BLaER1 (cell line): ENCODE data around the gene INSL6.

Experiments used
- H3K27ac ChIP-seq: shearing (Covaris generic); formaldehyde crosslinking; 2 replicates; pipeline ENCODE4 v1.8.1; 2022
- H3K27me3 ChIP-seq: shearing (Covaris generic); formaldehyde crosslinking; 2 replicates; pipeline ENCODE4 v1.8.1; 2022
- H3K36me3 ChIP-seq: shearing (Covaris generic); formaldehyde crosslinking; 2 replicates; pipeline ENCODE4 v1.8.1; 2022
- H3K4me1 ChIP-seq: shearing (Covaris generic); formaldehyde crosslinking; 2 replicates; pipeline ENCODE4 v1.8.1; 2022
- H3K4me2 ChIP-seq: shearing (Covaris generic); formaldehyde crosslinking; 2 replicates; pipeline ENCODE4 v1.8.1; 2022
- H3K4me3 ChIP-seq: shearing (Covaris generic); formaldehyde crosslinking; 2 replicates; pipeline ENCODE4 v1.8.1; 2022
- H3K9ac ChIP-seq: shearing (Covaris generic); formaldehyde crosslinking; 2 replicates; pipeline ENCODE4 v1.8.1; 2022
- H3K9me3 ChIP-seq: shearing (Covaris generic); formaldehyde crosslinking; 2 replicates; pipeline ENCODE4 v1.8.1; 2022
- H4K20me1 ChIP-seq: shearing (Covaris generic); formaldehyde crosslinking; 2 replicates; pipeline ENCODE4 v1.8.1; 2022
- Cebpa-rat ChIP-seq: shearing (Covaris generic); IDR thresholded peaks from 2 replicates; pipeline ENCODE4 v1.8.1; 2022

The INSL6 gene

GRCh38 chr9:5178126-5178805, 7.2 kb downstream of the INSL6 start:
- no peak overlapping the region for H3K4me2 ChIP-seq

GRCh38 chr9:5146241-5146640, 39.2 kb downstream of the INSL6 start:
- H3K4me1 ChIP-seq: no peaks in the 10 kb centered on the region
- no peak overlapping the region for H3K4me2 ChIP-seq
- peaks cover 7% of the 10 kb centered on the region for H3K9me3 ChIP-seq
- H3K36me3 ChIP-seq: peaks cover 11% of the 10 kb centered on the region
- no peak overlapping the region for H3K27ac ChIP-seq
- H4K20me1 ChIP-seq: no peaks in the 10 kb centered on the region
- TF ChIP-seq Cebpa-rat: no peak
- H3K27me3 ChIP-seq: no peaks in the 10 kb centered on the region
- H3K9ac ChIP-seq: no peak overlapping the region
- H3K4me3 ChIP-seq: no peak overlapping the region

More at GRCh38 chr9:5178126-5178805, 7.2 kb downstream of the INSL6 start:
- Histone ChIP-seq H4K20me1 (no peaks in the 10 kb centered on the region), H3K4me3 (no peak overlapping the region), H3K4me1 (peaks cover 7% of the 10 kb centered on the region), H3K36me3 (no peaks in the 10 kb centered on the region), H3K27me3 (no peaks in the 10 kb centered on the region), H3K27ac (no peak overlapping the region), H3K9me3 (peaks cover 21% of the 10 kb centered on the region), H3K9ac (no peak overlapping the region)
- TF ChIP-seq Cebpa-rat: no peak

- no peak overlapping the region for H3K27ac ChIP-seq
- H3K36me3 ChIP-seq: peaks cover 11% of the 10 kb centered on the region
- no peak overlapping the region for H3K9ac ChIP-seq
- H4K20me1 ChIP-seq: no peaks in the 10 kb centered on the region
- no peaks in the 10 kb centered on the region for H3K27me3 ChIP-seq
- H3K4me2 ChIP-seq: no peak overlapping the region
- no peak for TF ChIP-seq Cebpa-rat
- H3K4me3 ChIP-seq: no peak overlapping the region
- H3K9me3 ChIP-seq: peaks cover 7% of the 10 kb centered on the region
- no peaks in the 10 kb centered on the region for H3K4me1 ChIP-seq
Observed at GRCh38 chr9:5144217-5144616, 41.2 kb downstream of the INSL6 start.

- Histone ChIP-seq H3K4me3 (no peak overlapping the region), H3K27ac (no peak overlapping the region), H3K9me3 (peaks cover 7% of the 10 kb centered on the region), H3K4me1 (no peaks in the 10 kb centered on the region), H3K36me3 (no peaks in the 10 kb centered on the region), H3K9ac (no peak overlapping the region), H3K4me2 (no peak overlapping the region), H3K27me3 (no peaks in the 10 kb centered on the region), H4K20me1 (no peaks in the 10 kb centered on the region)
- no peak for TF ChIP-seq Cebpa-rat
Observed at GRCh38 chr9:5140151-5140550, 45.3 kb downstream of the INSL6 start.

GRCh38 chr9:5122516-5122915, 62.9 kb downstream of the INSL6 start:
- Histone ChIP-seq H3K4me3 (no peak overlapping the region), H4K20me1 (no peaks in the 10 kb centered on the region), H3K4me1 (peaks cover 15% of the 10 kb centered on the region), H3K9me3 (0 out of 2 replicates have a peak, but pooled peaks cover 4% of the 10 kb centered on the region), H3K27ac (no peak overlapping the region), H3K9ac (no peak overlapping the region), H3K4me2 (no peak overlapping the region), H3K36me3 (peaks cover 8% of the 10 kb centered on the region), H3K27me3 (no peaks in the 10 kb centered on the region)
- TF ChIP-seq Cebpa-rat: no peak

- peaks cover 15% of the 10 kb centered on the region for H3K4me1 ChIP-seq
- H3K9me3 ChIP-seq: 0 out of 2 replicates have a peak, but pooled peaks cover 4% of the 10 kb centered on the region
- H3K4me2 ChIP-seq: no peak overlapping the region
- H4K20me1 ChIP-seq: no peaks in the 10 kb centered on the region
- H3K27ac ChIP-seq: no peak overlapping the region
- no peak for TF ChIP-seq Cebpa-rat
- H3K9ac ChIP-seq: no peak overlapping the region
- no peak overlapping the region for H3K4me3 ChIP-seq
- no peaks in the 10 kb centered on the region for H3K27me3 ChIP-seq
- H3K36me3 ChIP-seq: peaks cover 8% of the 10 kb centered on the region
Observed at GRCh38 chr9:5122116-5122515, 63.3 kb downstream of the INSL6 start.

- Histone ChIP-seq H3K36me3 (peaks cover 13% of the 10 kb centered on the region), H3K27me3 (no peaks in the 10 kb centered on the region), H3K4me3 (no peak overlapping the region), H3K27ac (no peak overlapping the region), H3K4me2 (no peak overlapping the region), H3K4me1 (no peaks in the 10 kb centered on the region), H3K9ac (no peak overlapping the region), H3K9me3 (peaks cover 42% of the 10 kb centered on the region), H4K20me1 (no peaks in the 10 kb centered on the region)
- no peak for TF ChIP-seq Cebpa-rat
Observed at GRCh38 chr9:5113994-5114748, 71.3 kb downstream of the INSL6 start.
